ENCODE measurements around the gene UBE3B. TPM values are rescaled to one million over a fixed set of nuclear protein-coding genes. Genes with fewer than 3 reads are reported as not detected.

Gene UBE3B
- total and polyA plus RNA-seq, 2 donors (not counting 1 experiment from before 2014, with no cell fraction given): 27.2 to 52.1 TPM

- Histone ChIP-seq H3K27ac (ENCODE audit: low read length in 2 of 2) (no peak overlapping the region), H3K27me3 (replicated peaks in 1 of 4; ENCODE audit: control extremely low read depth in 1 of 4, control insufficient read depth in 3 of 4, insufficient read depth in 4 of 4, low read length in 3 of 4) (no peaks in the 10 kb centered on the region), H3K4me1 (ENCODE audit: control insufficient read depth in 2 of 2, insufficient read depth in 2 of 2, low read length in 2 of 2) (no peaks in the 10 kb centered on the region), H3K36me3 (replicated peaks in 1 of 2; ENCODE audit: control extremely low read depth in 1 of 2, control insufficient read depth in 1 of 2, extremely low read depth in 1 of 2, insufficient read depth in 2 of 2, low read length in 1 of 2) (peaks cover 0 to 19% of the 10 kb centered on the region in 2 experiments), H3K79me2 (ENCODE audit: control insufficient read depth, insufficient read depth, low read length) (no peaks in the 10 kb centered on the region), H4K20me1 (ENCODE audit: control insufficient read depth, insufficient read depth, low read length, poor library complexity, severe bottlenecking) (no peaks in the 10 kb centered on the region), H3K9ac (ENCODE audit: low read length) (no peak overlapping the region), H3K4me3 (ENCODE audit: control extremely low read depth in 1 of 5, extremely low read depth in 1 of 5, insufficient read depth in 1 of 5, low read depth in 2 of 5, low read length in 4 of 5) (no peak overlapping the region), H3K9me3 (ENCODE audit: control extremely low read depth in 1 of 3, control insufficient read depth in 2 of 3, insufficient read depth in 1 of 3, low read length in 2 of 3) (peaks cover 0 to 22% (median 0%) of the 10 kb centered on the region in 3 donors), H3K4me2 (replicated peaks; ENCODE audit: low read depth, low read length, poor library complexity, severe bottlenecking) (no peak overlapping the region), H2AFZ (ENCODE audit: insufficient read depth, low read depth, low read length, poor library complexity, severe bottlenecking) (no peak overlapping the region)
- no peaks in the 10 kb centered on the region for H3K4me1 Mint-ChIP-seq
- intact Hi-C loops (cut with micrococcal nuclease): no loop called here
- POLR2A ChIA-PET: no interaction called here
- no peak overlapping the region for H3K27ac Mint-ChIP-seq
- no peak overlapping the region for H3K4me3 Mint-ChIP-seq
- no peak for DNase-seq
- CTCF ChIA-PET: no interaction called here
- ATAC-seq (ENCODE audit: low read depth): no peak
- H3K9me3 Mint-ChIP-seq (ENCODE audit: insufficient read depth): peaks cover 2% of the 10 kb centered on the region
- WGBS (ENCODE audit: insufficient coverage): 94% methylated on average over 25 of the region's 30 CpGs
- TF ChIP-seq CTCF (IDR thresholded peaks at IDR 0.05) (no peak), EZH2 (IDR thresholded peaks at IDR 0.05; ENCODE audit: borderline replicate concordance, insufficient read depth, low read depth, low read length, poor library complexity, severe bottlenecking) (no peak)
- no peaks in the 10 kb centered on the region for H3K27me3 Mint-ChIP-seq
These were observed 83.7 kb downstream of the UBE3B start for GRCh38 chr12:109560867-109561710.

- CTCF ChIA-PET: no interaction called here
- WGBS (ENCODE audit: insufficient coverage): 97% methylated on average over 9 of the region's 10 CpGs
These were observed 84.2 kb downstream of the UBE3B start for GRCh38 chr12:109561711-109562030.

More at GRCh38 chr12:109561711-109562030, 84.2 kb downstream of the UBE3B start:
- intact Hi-C loops (cut with micrococcal nuclease): no loop called here
- no peak for ATAC-seq (ENCODE audit: low read depth)
- H3K4me2 ChIP-seq (replicated peaks; ENCODE audit: low read depth, low read length, poor library complexity, severe bottlenecking): no peak overlapping the region
- Mint-ChIP-seq H3K4me3 (no peak overlapping the region), H3K27ac (no peak overlapping the region), H3K4me1 (no peaks in the 10 kb centered on the region), H3K27me3 (no peaks in the 10 kb centered on the region), H3K9me3 (ENCODE audit: insufficient read depth) (peaks cover 2% of the 10 kb centered on the region)
- DNase-seq: no peak
- H2AFZ ChIP-seq (ENCODE audit: insufficient read depth, low read depth, low read length, poor library complexity, severe bottlenecking): no peak overlapping the region
- H3K9ac ChIP-seq (ENCODE audit: low read length): no peak overlapping the region
- TF ChIP-seq CTCF (IDR thresholded peaks at IDR 0.05) (no peak), EZH2 (IDR thresholded peaks at IDR 0.05; ENCODE audit: borderline replicate concordance, insufficient read depth, low read depth, low read length, poor library complexity, severe bottlenecking) (no peak)
- no peaks in the 10 kb centered on the region for H3K27me3 ChIP-seq (replicated peaks in 1 of 4; ENCODE audit: control extremely low read depth in 1 of 4, control insufficient read depth in 3 of 4, insufficient read depth in 4 of 4, low read length in 3 of 4)
- no peaks in the 10 kb centered on the region for H3K4me1 ChIP-seq (ENCODE audit: control insufficient read depth in 2 of 2, insufficient read depth in 2 of 2, low read length in 2 of 2)
- H3K36me3 ChIP-seq (replicated peaks in 1 of 2; ENCODE audit: control extremely low read depth in 1 of 2, control insufficient read depth in 1 of 2, extremely low read depth in 1 of 2, insufficient read depth in 2 of 2, low read length in 1 of 2): peaks cover 0 to 19% of the 10 kb centered on the region in 2 experiments
- no peak overlapping the region for H3K4me3 ChIP-seq (ENCODE audit: control extremely low read depth in 1 of 5, extremely low read depth in 1 of 5, insufficient read depth in 1 of 5, low read depth in 2 of 5, low read length in 4 of 5)
- no peak overlapping the region for H3K27ac ChIP-seq (ENCODE audit: low read length in 2 of 2)
- H3K9me3 ChIP-seq (ENCODE audit: control extremely low read depth in 1 of 3, control insufficient read depth in 2 of 3, insufficient read depth in 1 of 3, low read length in 2 of 3): peaks cover 0 to 22% (median 0%) of the 10 kb centered on the region in 3 donors
- H3K79me2 ChIP-seq (ENCODE audit: control insufficient read depth, insufficient read depth, low read length): no peaks in the 10 kb centered on the region
- no peaks in the 10 kb centered on the region for H4K20me1 ChIP-seq (ENCODE audit: control insufficient read depth, insufficient read depth, low read length, poor library complexity, severe bottlenecking)
- POLR2A ChIA-PET: no interaction called here

Data from B cell (primary cell).